HG03378 (cell line): ENCODE data around the gene APCS.

Source experiments
- ATAC-seq: cut with Tn5 transposase; IDR thresholded peaks from one replicate; pipeline ENCODE4 v1.9.1; 2021; ENCODE audit warnings: mild to moderate bottlenecking, moderate library complexity; ENCODE audit not compliant: unreplicated experiment

APCS gene, protein sequence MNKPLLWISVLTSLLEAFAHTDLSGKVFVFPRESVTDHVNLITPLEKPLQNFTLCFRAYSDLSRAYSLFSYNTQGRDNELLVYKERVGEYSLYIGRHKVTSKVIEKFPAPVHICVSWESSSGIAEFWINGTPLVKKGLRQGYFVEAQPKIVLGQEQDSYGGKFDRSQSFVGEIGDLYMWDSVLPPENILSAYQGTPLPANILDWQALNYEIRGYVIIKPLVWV

DNA sequence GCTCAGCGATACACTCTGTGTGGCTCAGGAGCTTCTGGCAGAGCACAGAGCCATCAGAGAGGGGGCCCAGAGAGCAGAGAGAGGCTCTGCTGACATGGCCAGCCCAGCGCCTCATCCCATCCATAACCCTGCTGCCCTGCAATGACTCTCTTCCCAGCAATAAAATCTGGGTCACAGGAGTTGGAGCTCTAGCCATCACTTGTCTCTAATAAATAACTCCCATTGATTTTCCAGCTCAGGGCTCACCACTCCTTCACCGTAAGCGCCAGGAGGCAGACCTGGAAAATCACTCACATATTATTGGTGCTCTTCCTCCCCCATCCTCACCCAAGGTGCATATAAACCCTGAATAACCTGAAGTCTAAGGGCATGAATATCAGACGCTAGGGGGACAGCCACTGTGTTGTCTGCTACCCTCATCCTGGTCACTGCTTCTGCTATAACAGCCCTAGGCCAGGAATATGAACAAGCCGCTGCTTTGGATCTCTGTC, at the start of gene APCS:
APCS (plus strand) TSS at position 366 of the 491 bp plus-strand sequence; CDS start at position 462, 96 bp downstream.
- no peak for ATAC-seq

DNA sequence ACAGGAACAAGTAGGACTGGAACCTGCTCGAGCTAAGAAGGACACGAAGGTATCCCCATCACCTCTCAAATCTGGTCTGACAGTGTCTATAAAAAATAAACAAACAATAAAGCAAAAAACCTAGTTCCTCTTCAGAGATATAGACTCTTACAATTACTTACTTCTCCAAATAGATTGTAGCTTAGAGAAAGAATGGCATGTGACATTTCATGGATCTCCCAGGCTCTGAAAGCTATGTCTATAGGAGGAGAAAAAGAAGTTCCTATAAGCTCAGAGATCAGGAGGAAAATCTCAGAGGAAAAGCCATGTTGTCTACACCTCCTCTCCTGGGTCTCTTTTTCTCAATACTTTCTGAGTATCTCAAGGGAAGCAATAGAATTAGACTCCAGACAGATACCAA, 39.5 kb upstream of the APCS start:
- no peak for ATAC-seq

DNA sequence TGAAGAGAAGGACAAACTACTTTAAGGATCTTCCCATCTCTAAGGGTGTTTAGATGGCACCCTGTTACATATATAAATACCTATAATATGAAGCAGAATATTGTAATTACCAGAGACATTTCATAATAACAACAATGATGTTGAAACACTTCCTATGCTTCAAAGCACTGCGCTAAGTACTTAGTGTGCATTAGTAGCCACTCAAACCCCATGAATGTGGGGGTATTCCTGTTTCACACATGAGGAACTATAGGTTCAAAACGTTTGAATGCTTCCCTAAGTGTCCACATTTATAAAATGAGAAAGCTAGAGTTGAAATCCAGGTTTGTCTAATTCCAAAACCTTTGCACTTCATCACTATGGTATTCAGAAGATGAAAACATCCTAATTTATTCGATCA, 33.4 kb upstream of the APCS start:
- no peak for ATAC-seq

DNA sequence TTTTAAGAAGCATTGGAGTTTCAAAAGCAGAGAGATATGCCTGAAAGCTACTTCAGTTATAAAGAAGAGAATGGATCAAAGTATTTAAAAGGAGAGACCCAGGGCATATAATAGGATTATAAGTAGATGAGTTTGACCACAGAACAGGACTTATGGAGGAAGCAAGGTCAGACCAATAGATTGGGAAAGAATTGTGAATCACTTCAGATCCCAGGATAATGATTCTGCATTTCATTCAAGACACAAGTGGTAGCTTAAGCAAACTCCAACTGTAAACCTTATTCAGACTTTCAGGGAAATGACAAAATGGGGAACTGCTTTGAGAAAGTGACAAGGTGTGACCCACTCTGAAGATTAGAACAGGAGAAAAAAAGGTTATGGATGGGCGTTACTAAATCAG, 32.9 kb upstream of the APCS start:
- no peak for ATAC-seq

DNA sequence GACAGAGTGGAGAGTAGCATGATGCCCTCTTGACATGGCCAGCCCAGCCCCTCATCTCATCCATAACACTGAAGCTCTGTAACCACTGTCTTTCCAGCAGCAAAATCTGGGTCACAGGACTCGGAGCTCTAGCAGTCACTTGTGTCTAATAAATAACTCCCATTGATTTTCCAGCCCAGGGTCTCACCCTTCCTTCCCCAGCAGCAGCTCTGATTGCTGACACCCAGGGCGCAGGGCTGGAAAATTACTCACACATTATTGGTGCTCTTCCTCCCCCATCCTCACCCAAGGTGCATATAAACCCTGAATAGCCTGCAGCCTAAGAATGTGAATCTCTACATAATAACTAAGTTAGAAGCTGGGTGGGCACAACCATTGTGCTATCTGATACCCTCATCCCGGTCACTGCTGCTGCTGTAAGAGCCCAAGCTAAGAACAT, 30.7 kb upstream of the APCS start:
- no peak for ATAC-seq

DNA sequence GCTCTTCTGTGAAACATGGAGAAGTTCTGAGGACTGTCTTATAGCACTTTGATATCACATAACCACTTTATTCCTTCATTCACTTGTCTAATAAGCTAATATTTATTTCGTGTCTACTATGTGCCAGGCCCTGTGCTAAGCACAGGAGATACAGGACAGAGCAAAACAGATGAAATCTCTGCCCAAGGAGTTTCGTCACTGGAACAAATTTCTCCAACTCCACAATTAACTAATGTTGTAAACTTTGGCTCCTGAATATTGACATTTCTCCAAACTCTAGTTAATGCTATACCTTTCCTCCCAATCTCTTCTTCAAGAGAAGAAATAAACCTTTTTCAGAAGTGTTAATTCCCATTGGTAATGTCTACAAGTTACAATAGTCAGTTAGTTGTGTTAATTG, 27.0 kb upstream of the APCS start:
- ATAC-seq: no peak

DNA sequence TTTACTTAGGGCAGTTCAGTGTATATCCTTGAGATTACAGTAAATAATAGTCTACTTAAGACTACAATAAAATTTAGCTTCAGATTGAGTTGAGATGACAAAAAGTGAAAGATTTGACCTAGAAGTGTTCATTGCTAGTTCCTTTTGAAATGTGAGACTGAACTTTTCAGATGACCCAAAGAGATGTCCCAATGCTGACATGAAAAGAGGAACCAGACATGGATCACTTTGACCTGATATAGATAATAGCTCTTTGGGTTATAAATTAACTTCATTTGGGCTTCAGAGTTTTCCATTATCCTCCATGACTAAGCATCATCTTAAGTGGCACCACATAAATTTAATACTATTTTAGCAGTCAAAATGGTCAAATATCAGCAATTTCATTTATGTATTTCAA, 26.1 kb upstream of the APCS start:
- ATAC-seq: no peak

DNA sequence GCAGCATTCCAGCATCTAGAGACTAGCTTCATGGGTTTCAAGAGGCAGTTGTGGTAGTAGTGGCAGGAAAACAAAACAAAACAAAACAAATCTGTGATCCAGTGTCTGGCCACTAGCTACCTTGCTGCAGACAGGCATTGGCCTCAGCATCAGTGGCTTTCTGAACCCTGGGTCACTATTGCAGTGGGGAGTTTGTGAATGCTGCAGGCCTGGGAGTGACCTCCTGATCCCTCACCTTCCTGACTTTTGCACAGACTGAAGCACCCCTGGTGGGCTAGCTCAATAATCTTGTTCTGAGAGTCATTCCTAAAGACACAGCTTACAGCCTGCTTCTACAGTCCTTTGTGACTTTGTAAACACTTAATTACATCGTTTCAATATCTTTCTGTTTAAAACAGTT, 24.9 kb upstream of the APCS start:
- no peak for ATAC-seq

DNA sequence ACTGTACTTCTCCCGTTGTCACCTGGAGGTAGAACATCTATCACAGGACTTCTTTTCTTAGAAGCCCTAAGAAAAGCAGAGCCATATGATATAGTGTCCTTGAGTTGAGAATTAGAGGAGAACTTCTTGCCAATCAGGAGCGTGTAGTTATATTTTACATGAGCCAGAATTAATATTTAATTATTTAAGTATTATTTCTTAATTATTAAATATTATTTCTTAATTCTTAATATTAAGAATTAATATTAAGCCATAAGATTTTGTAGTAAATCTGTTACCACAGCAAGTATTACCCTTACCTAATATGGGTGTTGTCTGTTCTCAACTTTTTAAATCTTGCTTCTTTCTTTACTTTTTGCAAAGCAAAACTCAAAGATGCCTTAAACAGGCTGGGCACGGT, 10.2 kb upstream of the APCS start:
- no peak for ATAC-seq

DNA sequence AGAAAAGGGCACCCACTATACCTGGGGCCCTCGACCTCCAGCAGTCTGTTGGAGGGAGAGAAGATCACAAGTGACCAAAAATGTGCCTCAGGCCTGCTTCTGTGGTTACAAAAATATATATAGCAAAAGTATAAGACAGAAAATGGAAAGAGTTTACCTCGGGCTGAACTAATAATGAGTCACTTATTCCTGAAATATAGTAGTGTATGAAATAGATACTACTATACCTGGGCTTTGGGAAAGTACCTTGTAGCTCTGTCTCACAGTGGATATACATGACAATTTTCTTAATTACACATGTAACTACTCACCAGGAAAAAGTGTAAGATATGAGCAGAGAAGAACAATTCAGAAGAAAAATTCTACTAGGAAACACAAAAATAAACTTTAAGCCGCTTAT, 7.3 kb upstream of the APCS start:
- ATAC-seq: peak; percentile 74

DNA sequence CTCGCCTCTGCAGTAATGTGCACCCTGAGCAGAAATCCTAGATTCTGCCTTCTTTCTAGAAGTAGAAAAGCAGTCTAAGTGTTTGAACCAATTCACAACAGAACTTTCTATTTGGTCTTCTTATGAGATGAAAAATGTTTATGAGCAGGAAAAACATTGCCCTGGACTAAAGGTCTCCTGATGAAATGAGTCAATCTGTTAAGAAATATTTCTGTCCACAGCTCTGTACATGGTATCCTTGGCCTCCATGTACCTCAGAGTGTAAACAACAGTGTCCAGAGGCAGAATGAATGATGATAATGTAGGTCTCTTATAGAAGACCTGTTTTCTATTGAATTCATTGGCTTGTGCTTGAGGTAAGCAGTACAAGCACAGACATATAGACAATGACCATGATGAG, 6.2 kb upstream of the APCS start:
- ATAC-seq: no peak

DNA sequence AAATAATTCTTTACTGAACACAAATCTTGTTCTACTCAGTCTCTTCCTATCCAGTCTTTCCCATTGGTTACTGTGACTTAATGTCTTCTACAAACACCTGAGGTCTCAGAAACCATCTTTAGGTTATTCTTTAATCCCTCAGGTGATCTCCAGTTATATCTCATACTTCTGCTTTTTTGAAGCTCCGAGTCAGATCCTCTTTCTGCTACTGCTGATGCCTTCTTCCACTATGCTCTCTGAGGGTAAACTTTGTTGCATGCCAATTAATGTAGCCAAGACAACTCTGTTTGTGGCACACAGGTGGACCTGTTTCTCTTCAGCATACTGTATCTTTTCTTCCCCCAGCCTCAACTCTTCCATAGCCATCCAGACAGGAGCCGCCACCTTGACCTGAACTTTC, 3.1 kb upstream of the APCS start:
- ATAC-seq: no peak

DNA sequence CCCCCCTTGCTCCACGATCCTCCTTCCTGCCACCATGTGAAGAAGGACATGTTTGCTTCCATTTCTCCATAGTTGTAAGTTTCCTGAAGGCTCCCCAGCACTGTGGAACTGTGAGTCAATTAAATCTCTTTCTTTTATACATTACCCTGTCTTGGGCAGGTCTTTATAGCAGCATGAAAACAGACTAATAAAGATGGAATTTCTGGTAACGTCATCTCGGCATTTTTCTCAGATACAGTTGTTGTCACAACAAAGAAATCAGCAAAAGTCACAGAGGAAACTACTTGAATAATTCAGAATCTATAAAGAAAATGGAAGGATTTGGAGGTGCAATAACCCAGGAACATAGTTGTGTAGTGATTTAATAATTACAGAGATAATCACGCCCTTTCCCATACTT, 4.4 kb downstream of the APCS start:
- no peak for ATAC-seq

DNA sequence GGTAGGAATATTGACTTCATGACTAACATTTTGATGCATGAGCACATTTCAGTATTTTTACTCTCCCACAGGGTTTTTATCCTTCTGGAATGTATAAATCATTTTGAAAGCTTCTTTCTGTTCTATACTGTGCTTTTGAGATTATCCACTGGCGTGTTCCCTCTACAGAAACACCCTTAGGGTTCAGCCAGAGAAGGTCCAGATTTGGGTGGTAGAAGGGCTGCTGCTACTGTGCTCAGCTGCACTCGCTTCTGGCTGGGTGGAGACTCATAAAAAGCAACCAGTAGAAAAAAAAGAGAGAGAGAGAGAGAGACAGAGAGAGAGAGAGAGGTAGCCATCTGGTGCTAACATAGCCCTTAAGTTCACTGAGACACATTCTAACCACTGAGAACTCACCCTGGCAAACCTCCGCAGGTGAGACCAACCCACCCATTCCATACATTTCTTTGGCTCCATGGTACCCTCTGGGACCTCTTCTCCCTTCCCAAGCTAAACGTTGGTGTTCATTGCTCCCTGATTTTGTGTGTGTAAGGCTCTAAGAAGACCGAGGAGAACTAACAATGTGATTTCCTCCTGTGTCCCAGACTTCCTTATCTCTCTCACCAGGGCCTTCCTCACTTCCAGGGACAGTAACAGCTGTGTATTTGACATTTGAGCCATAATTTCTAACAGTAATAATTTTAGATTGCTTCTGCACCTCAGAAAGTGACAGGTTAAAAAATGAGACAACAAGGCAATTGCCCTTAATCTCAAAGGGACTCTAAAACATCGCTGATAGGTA, 7.2 kb downstream of the APCS start:
- no peak for ATAC-seq

DNA sequence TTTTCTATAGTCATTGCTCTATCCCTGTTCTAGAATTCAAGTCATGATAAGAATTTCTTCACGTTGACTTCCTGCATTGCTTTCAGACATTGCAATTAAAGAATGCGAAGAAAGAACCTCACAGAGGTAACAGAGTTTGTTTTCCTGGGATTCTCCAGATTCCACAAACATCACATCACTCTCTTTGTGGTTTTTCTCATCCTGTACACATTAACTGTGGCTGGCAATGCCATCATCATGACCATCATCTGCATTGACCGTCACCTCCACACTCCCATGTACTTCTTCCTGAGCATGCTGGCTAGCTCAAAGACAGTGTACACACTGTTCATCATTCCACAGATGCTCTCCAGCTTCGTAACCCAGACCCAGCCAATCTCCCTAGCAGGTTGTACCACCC, 10.6 kb downstream of the APCS start:
- no peak for ATAC-seq

DNA sequence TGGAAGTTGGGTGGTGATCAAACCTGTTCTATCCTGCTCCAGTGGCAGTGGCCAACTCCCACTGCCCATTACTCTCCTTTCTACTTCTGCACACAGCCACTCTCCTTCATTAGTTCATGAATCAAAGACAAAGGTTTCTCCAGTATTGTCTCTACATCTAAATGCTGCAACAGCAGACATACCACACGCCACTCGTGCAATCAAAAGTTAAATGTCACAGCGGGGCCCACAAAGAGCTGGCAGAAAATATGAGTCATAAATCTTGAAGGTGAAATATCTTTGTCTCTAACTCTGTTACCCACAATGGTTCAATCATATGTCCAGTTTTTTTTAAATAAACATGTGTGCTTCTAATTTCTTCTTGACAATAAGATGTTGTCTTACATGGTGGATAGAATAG, 13.3 kb downstream of the APCS start:
- no peak for ATAC-seq

DNA sequence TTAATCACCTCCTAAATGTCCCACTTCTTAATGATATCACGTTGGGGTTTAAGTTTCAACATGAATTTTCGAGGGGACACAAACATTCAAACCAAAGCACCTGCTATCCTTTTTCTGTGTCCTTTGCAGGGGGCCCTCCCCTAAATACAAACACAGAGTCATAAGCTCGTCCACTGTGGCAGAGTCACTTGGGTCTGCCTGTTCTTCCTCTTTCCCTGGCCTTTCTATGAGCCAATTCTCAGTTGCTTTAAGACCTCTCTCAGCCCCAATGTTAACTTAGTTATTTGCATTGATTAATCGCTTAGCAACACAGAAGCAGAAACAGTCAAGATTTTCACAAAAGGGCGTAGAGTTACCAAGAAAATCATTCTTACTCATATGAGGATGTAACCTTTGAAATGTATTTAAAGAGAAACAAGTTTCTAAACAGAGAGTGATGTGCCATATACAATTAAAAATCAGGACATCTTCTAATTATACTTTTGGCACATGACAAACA, 14.9 kb downstream of the APCS start:
- ATAC-seq: no peak

DNA sequence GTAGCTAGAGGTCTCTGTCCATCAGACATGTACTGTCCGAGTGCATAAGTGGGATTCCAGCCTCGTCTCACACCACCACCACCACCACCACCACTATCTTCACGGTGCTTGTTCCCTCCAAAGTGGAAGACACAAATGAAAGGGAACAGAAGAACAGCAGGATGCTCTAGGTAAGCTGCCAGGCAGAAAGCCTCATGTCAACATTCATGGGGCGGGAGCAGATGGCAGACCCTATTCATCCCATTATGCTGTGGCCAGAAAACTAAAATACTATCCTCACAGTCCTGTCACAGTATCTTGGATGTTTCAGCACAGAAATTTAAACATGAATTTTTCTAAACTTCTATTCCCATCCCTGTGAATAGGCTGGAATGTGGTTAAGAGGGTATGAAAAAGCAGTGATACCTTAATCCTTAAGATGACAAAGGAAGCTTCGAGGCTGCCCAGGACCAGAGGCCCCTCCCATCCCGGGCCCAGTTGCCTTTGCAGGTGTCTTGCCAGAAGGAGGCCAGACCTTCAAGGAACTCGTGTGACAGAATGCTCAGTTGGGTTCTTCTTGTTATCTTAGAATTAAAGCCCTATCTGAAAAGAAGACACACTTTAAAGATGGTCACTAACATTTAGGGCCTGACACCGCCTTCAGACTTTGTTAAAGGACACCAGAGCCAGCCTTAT, 24.7 kb downstream of the APCS start:
- no peak for ATAC-seq

DNA sequence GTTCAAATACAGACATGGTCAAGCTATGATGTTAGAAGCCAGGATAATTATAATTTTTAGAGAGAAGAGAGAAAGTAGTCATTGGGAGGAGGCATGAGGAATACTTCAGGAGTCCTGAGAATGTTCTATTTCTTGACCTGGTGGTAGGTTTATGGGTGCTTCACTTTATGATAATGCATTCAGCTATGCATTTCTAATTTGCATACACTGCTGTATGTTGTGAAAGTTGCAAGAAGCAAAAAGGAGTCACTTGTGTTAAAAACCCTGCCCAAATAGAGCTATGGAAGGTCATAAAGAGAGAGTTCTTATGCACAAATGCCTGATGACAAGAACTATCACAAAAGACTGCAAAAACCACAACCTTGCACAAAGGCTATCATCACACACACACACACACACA, 45.3 kb downstream of the APCS start:
- no peak for ATAC-seq
